ENCODE results near the gene WNT2.

GRCh38 chr7:117279203-117279602 is 43.7 kb downstream of the WNT2 start:
- no peak for TF ChIP-seq CTCF (conservative IDR thresholded peaks at IDR 0.05)
- TF ChIP-seq EZH2 (IDR thresholded peaks at IDR 0.05; ENCODE audit: low read depth) = no peak
